ENCODE measurements around the gene SELENON. TPM values are rescaled to one million over a fixed set of nuclear protein-coding genes. Genes with fewer than 3 reads are reported as not detected.
A peak's percentile ranks its signal among the peaks of the same experiment; 100 is the strongest.

The SELENON gene
- total and polyA plus RNA-seq, 2 of the 4 experiments (the other 2 are of a cell fraction) = 9.1 to 114 TPM

DNA sequence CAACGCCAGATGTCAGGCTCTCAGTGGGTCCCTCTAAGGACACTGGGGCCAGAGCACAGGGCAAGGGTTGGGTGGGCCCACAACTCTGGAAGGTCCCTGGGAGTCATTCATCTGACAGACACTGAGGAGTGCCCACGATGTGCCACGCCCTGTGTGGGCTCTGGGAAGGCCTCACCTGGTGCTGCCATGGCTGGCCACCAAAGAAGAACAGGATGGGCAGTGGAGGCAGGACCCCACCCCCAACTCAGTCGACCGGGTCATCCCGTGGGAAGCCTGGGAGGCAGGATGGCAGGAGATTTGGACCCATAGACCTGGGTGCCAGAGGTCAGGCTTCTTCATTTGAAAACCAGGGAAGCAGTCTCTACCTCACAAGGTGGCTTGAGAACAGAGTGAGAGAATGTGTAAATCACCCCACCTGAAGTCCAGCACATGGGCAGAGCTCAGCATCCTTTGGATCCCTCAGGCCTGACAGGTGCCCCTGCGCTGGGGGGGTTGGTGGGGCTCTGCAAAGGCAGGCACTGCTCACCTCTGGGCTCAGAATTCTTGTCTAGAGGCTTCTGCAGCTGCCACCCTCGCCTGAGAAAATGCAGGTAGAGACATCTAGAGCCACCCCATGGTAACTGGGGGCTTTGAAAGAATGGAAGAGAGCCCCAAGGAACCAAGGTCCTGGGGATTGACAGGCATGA is 1.2 kb upstream of the SELENON start:
- no peak overlapping the region for H3K23ac ChIP-seq (ENCODE audit: low read depth, low read length)
- CTCF ChIA-PET = interaction anchor here (0.8 to 1.9 kb wide), 4 partner anchors 11 to 190 kb away, joined by 3 to 7 read pairs (median 3); no protein-coding TSS in a partner anchor
- H3K27me3 ChIP-seq (ENCODE audit: control insufficient read depth, insufficient read depth, low read length) = no peaks in the 10 kb centered on the region
- peak overlapping the region; percentile 10; the same call in 1 of the 2 replicates for H3K4ac ChIP-seq (ENCODE audit: low read depth, low read length)
- in situ Hi-C loops (cut with MboI; ENCODE audit: low sequenced_read_pairs) = no loop called here
- H2BK120ac ChIP-seq (ENCODE audit: low read depth, low read length) = no peak overlapping the region
- no peak overlapping the region for H4K5ac ChIP-seq (ENCODE audit: low read depth, low read length)
- no peak overlapping the region for H2BK15ac ChIP-seq (ENCODE audit: low read depth, low read length)
- no peak overlapping the region for H3K18ac ChIP-seq (ENCODE audit: low read depth, low read length)
- peaks cover 9% of the 10 kb centered on the region for H3K9me1 ChIP-seq (ENCODE audit: insufficient read depth, low read length)
- no peak overlapping the region for H2BK20ac ChIP-seq (ENCODE audit: low read depth, low read length)
- 0 out of 2 replicates have a peak overlapping the region, but pooled peaks have one; percentile 59 for H2AK5ac ChIP-seq (ENCODE audit: low read depth, low read length)
- 100% methylated on average over 1 of the region's 8 CpGs; no CpG with 5 or more reads in 1 of the 2 experiments for WGBS, 2 experiments (ENCODE audit: extremely low coverage in 2 of 2, insufficient read length in 1 of 2)
- peaks cover 16 to 27% of the 10 kb centered on the region in 2 experiments; a peak in 3 of 4 replicates for H3K79me1 ChIP-seq (ENCODE audit: low read depth in 1 of 2, low read length in 2 of 2)
- H3K9me3 ChIP-seq (ENCODE audit: control insufficient read depth, insufficient read depth, low read length) = no peaks in the 10 kb centered on the region
- no peak overlapping the region for H2BK5ac ChIP-seq (ENCODE audit: low read depth, low read length, poor library complexity, severe bottlenecking)
- H3K36me3 ChIP-seq (ENCODE audit: control insufficient read depth, insufficient read depth, low read length) = no peaks in the 10 kb centered on the region
- no peak overlapping the region for H2AK9ac ChIP-seq (replicated peaks; ENCODE audit: low read depth, low read length, poor library complexity)
- no peak overlapping the region for H3K14ac ChIP-seq (replicated peaks; ENCODE audit: low read depth, low read length)
- ATAC-seq (ENCODE audit: low read depth) (no peak), DNase-seq (no peak)
- H3K27ac ChIP-seq (ENCODE audit: insufficient read depth, low read length) = no peak overlapping the region
- H3K4me3 ChIP-seq (ENCODE audit: insufficient read depth, low read depth, low read length) = no peak overlapping the region
- peaks cover 12% of the 10 kb centered on the region for H3K4me1 ChIP-seq (ENCODE audit: control insufficient read depth, insufficient read depth, low read length)
- POLR2A ChIA-PET (ENCODE audit: unreplicated experiment) = no interaction called here
- no peak overlapping the region for H3K4me2 ChIP-seq (ENCODE audit: low read depth, low read length)
- H3K56ac ChIP-seq (ENCODE audit: extremely low read depth, insufficient read depth, low read length) = no peak overlapping the region
- H3K9ac ChIP-seq (ENCODE audit: low read depth, low read length) = no peak overlapping the region
- H4K91ac ChIP-seq (ENCODE audit: insufficient read depth, low read depth, low read length) = no peak overlapping the region
- no peak overlapping the region for H4K8ac ChIP-seq (ENCODE audit: low read depth in 2 of 2, low read length in 2 of 2)
- no peaks in the 10 kb centered on the region for H4K20me1 ChIP-seq (ENCODE audit: insufficient read depth, low read length)
- no TSS peak for BruUV-seq (replicated peaks)
- H2AFZ ChIP-seq (replicated peaks; ENCODE audit: low read length, poor library complexity) = no peak overlapping the region
- dilution Hi-C loops (cut with HindIII; ENCODE audit: low sequenced_read_pairs, unreplicated experiment) = no loop called here
- intact Hi-C loops (cut with micrococcal nuclease) = loop anchor here (5.0 kb wide), 1 partner anchor 87 kb away; no protein-coding TSS in a partner anchor
- TF ChIP-seq SMC3 (IDR thresholded peaks at IDR 0.05; ENCODE audit: low read depth, low read length) = no peak
- TF ChIP-seq NFE2L2 (IDR thresholded peaks at IDR 0.05; ENCODE audit: low read depth, low read length) = no peak
- no peak for TF ChIP-seq MAZ (IDR thresholded peaks at IDR 0.05; ENCODE audit: borderline replicate concordance, low read depth, low read length)
- TF ChIP-seq MAFK (IDR thresholded peaks at IDR 0.05; ENCODE audit: low read depth, low read length) = no peak
- no peak for TF ChIP-seq MXI1 (IDR thresholded peaks at IDR 0.05; ENCODE audit: borderline replicate concordance, low read depth, low read length)
- TF ChIP-seq, protein P1, sequence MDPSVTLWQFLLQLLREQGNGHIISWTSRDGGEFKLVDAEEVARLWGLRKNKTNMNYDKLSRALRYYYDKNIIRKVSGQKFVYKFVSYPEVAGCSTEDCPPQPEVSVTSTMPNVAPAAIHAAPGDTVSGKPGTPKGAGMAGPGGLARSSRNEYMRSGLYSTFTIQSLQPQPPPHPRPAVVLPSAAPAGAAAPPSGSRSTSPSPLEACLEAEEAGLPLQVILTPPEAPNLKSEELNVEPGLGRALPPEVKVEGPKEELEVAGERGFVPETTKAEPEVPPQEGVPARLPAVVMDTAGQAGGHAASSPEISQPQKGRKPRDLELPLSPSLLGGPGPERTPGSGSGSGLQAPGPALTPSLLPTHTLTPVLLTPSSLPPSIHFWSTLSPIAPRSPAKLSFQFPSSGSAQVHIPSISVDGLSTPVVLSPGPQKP (IDR thresholded peaks at IDR 0.05; ENCODE audit: borderline replicate concordance, low read depth, low read length) = no peak
- TF ChIP-seq, protein P2, sequence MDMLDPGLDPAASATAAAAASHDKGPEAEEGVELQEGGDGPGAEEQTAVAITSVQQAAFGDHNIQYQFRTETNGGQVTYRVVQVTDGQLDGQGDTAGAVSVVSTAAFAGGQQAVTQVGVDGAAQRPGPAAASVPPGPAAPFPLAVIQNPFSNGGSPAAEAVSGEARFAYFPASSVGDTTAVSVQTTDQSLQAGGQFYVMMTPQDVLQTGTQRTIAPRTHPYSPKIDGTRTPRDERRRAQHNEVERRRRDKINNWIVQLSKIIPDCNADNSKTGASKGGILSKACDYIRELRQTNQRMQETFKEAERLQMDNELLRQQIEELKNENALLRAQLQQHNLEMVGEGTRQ (IDR thresholded peaks at IDR 0.05; ENCODE audit: low read depth, low read length) = no peak
- TF ChIP-seq CHD1 (IDR thresholded peaks at IDR 0.05; ENCODE audit: low read depth, low read length) = no peak
- TF ChIP-seq, protein P3, sequence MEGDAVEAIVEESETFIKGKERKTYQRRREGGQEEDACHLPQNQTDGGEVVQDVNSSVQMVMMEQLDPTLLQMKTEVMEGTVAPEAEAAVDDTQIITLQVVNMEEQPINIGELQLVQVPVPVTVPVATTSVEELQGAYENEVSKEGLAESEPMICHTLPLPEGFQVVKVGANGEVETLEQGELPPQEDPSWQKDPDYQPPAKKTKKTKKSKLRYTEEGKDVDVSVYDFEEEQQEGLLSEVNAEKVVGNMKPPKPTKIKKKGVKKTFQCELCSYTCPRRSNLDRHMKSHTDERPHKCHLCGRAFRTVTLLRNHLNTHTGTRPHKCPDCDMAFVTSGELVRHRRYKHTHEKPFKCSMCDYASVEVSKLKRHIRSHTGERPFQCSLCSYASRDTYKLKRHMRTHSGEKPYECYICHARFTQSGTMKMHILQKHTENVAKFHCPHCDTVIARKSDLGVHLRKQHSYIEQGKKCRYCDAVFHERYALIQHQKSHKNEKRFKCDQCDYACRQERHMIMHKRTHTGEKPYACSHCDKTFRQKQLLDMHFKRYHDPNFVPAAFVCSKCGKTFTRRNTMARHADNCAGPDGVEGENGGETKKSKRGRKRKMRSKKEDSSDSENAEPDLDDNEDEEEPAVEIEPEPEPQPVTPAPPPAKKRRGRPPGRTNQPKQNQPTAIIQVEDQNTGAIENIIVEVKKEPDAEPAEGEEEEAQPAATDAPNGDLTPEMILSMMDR (conservative IDR thresholded peaks at IDR 0.05; ENCODE audit: low read depth, low read length) = no peak
- no peak for TF ChIP-seq BHLHE40 (IDR thresholded peaks at IDR 0.05; ENCODE audit: low read depth, low read length)
- TF ChIP-seq POLR2A (IDR thresholded peaks at IDR 0.05; ENCODE audit: low read depth, low read length) = no peak
- TF ChIP-seq RAD21 (IDR thresholded peaks at IDR 0.05; ENCODE audit: low read length) = no peak
- no peak for TF ChIP-seq CEBPB (IDR thresholded peaks at IDR 0.05; ENCODE audit: low read depth, low read length)
- TF ChIP-seq FOS (IDR thresholded peaks at IDR 0.05; ENCODE audit: low read depth, low read length) = no peak
- no peak for TF ChIP-seq RCOR1 (IDR thresholded peaks at IDR 0.05; ENCODE audit: insufficient replicate concordance, low read length)
